ENCODE measurements around the gene TNNI3K.

The TNNI3K gene

DNA sequence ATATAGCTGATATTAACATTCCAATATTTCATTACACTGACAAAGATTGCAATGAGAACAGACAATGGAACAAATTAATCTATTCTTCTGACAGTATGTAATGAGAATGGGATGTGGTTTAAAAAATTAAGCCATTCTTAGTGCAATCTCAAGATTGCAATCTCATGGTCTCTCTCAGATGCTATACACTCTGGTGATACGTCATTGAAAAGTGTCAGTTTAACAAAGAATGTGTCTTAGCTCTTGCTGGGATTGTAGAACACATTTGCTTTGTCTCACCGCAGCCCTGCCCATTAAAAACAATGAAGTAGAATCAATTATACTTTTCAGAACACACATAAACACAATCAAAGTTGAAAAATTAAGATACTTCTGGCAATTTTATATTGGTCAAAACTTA is 222.1 kb downstream of the TNNI3K start:
- no peaks in the 10 kb centered on the region for H3K36me3 ChIP-seq (ENCODE audit: control insufficient read depth, low read length)
- no peaks in the 10 kb centered on the region for H3K27me3 ChIP-seq (ENCODE audit: control insufficient read depth, low read length)
- H3F3A ChIP-seq (ENCODE audit: control insufficient read depth, insufficient read depth), result no peaks in the 10 kb centered on the region
- no peak overlapping the region for H3K27ac ChIP-seq (ENCODE audit: low read depth, low read length)
- no peaks in the 10 kb centered on the region for H4K20me1 ChIP-seq (ENCODE audit: control insufficient read depth, insufficient read depth, low read depth, low read length)
- no peaks in the 10 kb centered on the region for H3K9me2 ChIP-seq (replicated peaks; ENCODE audit: control insufficient read depth, low read length)
- no peaks in the 10 kb centered on the region for H3K4me1 ChIP-seq (ENCODE audit: control insufficient read depth, low read length)
- H3K4me3 ChIP-seq (ENCODE audit: low read length), result no peak overlapping the region
- no peak overlapping the region for H3K4me2 ChIP-seq (ENCODE audit: low read length)
- TF ChIP-seq EZH2phosphoT487 (IDR thresholded peaks at IDR 0.05; ENCODE audit: borderline replicate concordance, low read length), result no peak
- TF ChIP-seq, protein P1, sequence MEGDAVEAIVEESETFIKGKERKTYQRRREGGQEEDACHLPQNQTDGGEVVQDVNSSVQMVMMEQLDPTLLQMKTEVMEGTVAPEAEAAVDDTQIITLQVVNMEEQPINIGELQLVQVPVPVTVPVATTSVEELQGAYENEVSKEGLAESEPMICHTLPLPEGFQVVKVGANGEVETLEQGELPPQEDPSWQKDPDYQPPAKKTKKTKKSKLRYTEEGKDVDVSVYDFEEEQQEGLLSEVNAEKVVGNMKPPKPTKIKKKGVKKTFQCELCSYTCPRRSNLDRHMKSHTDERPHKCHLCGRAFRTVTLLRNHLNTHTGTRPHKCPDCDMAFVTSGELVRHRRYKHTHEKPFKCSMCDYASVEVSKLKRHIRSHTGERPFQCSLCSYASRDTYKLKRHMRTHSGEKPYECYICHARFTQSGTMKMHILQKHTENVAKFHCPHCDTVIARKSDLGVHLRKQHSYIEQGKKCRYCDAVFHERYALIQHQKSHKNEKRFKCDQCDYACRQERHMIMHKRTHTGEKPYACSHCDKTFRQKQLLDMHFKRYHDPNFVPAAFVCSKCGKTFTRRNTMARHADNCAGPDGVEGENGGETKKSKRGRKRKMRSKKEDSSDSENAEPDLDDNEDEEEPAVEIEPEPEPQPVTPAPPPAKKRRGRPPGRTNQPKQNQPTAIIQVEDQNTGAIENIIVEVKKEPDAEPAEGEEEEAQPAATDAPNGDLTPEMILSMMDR (IDR thresholded peaks at IDR 0.05; ENCODE audit: low read depth, low read length, poor library complexity, severe bottlenecking), result no peak
- no peaks in the 10 kb centered on the region for H3K79me2 ChIP-seq (ENCODE audit: control insufficient read depth, low read length)
- H3K9me3 ChIP-seq (ENCODE audit: control insufficient read depth, insufficient read depth, low read length), result no peaks in the 10 kb centered on the region

DNA sequence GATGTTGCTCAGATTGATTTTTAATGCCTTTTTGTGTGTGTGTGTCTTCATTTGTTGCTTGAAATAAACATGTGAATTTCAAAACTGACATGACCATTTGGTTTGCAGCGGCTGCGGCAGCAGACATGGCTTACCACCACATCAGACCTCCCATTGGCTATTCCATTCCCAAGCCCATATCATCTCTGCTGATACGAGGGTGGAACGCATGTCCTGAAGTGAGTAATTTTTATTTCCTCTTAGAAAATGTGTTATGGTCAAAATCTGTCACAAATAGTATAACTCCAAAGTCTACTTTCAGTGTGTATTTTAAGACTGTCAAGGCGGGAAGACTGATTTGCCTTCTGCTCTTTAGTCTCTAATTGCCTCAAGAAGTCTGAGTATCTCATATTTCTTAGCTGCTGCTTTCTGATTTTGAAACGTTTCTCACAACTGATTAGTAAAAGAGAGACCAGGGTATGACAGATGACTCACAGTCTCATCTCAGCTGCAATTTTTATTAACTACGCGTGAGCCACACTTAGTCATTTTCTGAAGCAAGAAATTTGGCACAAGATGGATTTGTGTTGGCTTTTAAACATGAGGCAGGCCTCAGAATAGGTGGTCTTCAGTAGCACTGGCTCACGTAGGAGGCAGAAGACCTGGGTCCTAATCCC is 228.3 kb downstream of the TNNI3K start:
- no peak overlapping the region for H3K4me3 ChIP-seq (ENCODE audit: low read length)
- H3K9me3 ChIP-seq (ENCODE audit: control insufficient read depth, insufficient read depth, low read length), result no peaks in the 10 kb centered on the region
- H3K79me2 ChIP-seq (ENCODE audit: control insufficient read depth, low read length), result no peaks in the 10 kb centered on the region
- H3F3A ChIP-seq (ENCODE audit: control insufficient read depth, insufficient read depth), result no peaks in the 10 kb centered on the region
- no peak overlapping the region for H3K27ac ChIP-seq (ENCODE audit: low read depth, low read length)
- no peaks in the 10 kb centered on the region for H3K36me3 ChIP-seq (ENCODE audit: control insufficient read depth, low read length)
- H3K4me2 ChIP-seq (ENCODE audit: low read length), result no peak overlapping the region
- no peaks in the 10 kb centered on the region for H3K9me2 ChIP-seq (replicated peaks; ENCODE audit: control insufficient read depth, low read length)
- TF ChIP-seq, protein P1 (IDR thresholded peaks at IDR 0.05; ENCODE audit: low read depth, low read length, poor library complexity, severe bottlenecking), result no peak
- no peak for TF ChIP-seq EZH2phosphoT487 (IDR thresholded peaks at IDR 0.05; ENCODE audit: borderline replicate concordance, low read length)
- no peaks in the 10 kb centered on the region for H3K27me3 ChIP-seq (ENCODE audit: control insufficient read depth, low read length)
- no peaks in the 10 kb centered on the region for H3K4me1 ChIP-seq (ENCODE audit: control insufficient read depth, low read length)
- H4K20me1 ChIP-seq (ENCODE audit: control insufficient read depth, insufficient read depth, low read depth, low read length), result no peaks in the 10 kb centered on the region

DNA sequence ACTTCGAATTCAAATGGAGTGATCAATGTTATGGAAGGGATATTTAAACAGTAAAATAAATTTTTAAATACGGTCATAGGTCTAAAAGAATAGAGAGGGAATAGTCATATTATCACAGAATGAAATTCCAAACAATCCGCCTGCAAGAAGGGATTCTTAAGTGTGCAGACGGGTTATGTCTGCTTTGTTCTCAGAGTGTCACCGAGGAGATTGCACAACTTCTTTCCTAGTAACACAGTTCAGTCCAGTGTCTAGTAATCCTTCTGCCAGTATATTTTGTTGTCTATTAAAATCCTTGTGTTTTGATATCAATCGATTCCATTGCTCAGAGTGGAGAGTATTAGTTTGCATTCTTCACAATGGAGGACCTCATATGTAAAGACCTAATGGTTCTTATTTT is 228.8 kb downstream of the TNNI3K start:
- TF ChIP-seq, protein P1 (IDR thresholded peaks at IDR 0.05; ENCODE audit: low read depth, low read length, poor library complexity, severe bottlenecking), result no peak
- no peak for TF ChIP-seq EZH2phosphoT487 (IDR thresholded peaks at IDR 0.05; ENCODE audit: borderline replicate concordance, low read length)
- Histone ChIP-seq H3K4me2 (ENCODE audit: low read length) (no peak overlapping the region), H3K9me2 (replicated peaks; ENCODE audit: control insufficient read depth, low read length) (no peaks in the 10 kb centered on the region), H3K9me3 (ENCODE audit: control insufficient read depth, insufficient read depth, low read length) (no peaks in the 10 kb centered on the region), H3K27ac (ENCODE audit: low read depth, low read length) (no peak overlapping the region), H3K4me3 (ENCODE audit: low read length) (no peak overlapping the region), H3K36me3 (ENCODE audit: control insufficient read depth, low read length) (no peaks in the 10 kb centered on the region), H3F3A (ENCODE audit: control insufficient read depth, insufficient read depth) (no peaks in the 10 kb centered on the region), H3K27me3 (ENCODE audit: control insufficient read depth, low read length) (no peaks in the 10 kb centered on the region), H3K4me1 (ENCODE audit: control insufficient read depth, low read length) (no peaks in the 10 kb centered on the region), H4K20me1 (ENCODE audit: control insufficient read depth, insufficient read depth, low read depth, low read length) (no peaks in the 10 kb centered on the region), H3K79me2 (ENCODE audit: control insufficient read depth, low read length) (no peaks in the 10 kb centered on the region)

Measured in DOHH2 (cell line).